Stimulated activated naive CD8-positive, alpha-beta T cell treated with anti-CD3 and anti-CD28 coated beads, Interleukin-15, Interleukin-2, amounts not matched to agents 100 U/mL and 50 U/mL, for 24 hours (primary cell): ENCODE data around the gene DPP9.
"Not testable (repeated sequence)": the region's sequence is repeated elsewhere in the genome, so short reads cannot be mapped to it uniquely, and the experiment has no call there.

ENCODE experiments used
- ATAC-seq: fragments of 150-1000 bp; cut with Tn5 transposase; one replicate; pipeline ENCODE4 v1.10.0; 2021
- DNase-seq: peaks from one replicate; pipeline ENCODE4 v3.0.0; 2021

Gene DPP9

DNA sequence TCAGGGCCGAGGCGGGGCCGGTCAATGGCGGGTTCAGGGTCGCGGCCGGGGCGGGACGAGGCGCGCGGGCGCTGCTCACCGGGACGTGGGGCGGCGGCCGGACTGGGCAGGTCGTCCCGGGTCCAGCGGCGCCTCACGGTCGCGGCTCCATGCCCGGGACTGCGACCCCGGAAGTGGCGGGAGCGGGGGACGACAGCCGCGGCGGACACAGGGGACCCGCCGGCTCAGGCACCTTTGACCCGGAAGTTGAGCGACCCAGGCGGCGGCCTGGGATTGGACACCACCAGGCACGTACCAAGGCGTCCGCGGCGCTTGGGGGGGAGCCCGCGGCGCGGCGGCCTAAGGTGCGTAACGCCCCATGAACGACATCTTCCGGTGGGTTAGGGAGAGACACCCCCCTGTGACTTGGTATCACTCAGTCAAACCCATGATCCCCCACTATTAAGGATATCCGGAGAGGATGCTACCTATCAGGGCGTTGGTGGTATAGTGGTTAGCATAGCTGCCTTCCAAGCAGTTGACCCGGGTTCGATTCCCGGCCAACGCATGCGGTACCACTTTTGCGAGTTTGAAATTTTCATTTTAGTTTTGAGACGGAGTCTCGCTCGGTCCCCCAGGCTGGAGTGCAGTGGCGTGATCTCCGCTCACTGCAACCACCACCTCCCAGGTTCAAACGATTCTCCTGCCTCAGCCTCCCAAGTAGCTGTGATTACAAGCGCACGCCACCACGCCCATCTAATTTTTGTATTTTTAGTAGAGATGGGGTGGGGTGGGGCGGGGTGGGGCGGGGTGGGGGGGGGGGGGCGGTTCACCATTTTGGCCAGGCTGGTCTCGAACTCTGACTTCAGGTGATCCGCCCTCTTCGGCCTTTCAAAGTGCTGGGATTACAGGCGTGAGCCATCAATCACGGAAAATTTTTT, at the start of gene DPP9:
Gene DPP9 (minus strand): TSS at position 248 of the 920 bp plus-strand sequence. CDS start 3,936 bp downstream, outside the sequence.
- DNase-seq (peak; percentile 96), ATAC-seq (peak; percentile 97)

DNA sequence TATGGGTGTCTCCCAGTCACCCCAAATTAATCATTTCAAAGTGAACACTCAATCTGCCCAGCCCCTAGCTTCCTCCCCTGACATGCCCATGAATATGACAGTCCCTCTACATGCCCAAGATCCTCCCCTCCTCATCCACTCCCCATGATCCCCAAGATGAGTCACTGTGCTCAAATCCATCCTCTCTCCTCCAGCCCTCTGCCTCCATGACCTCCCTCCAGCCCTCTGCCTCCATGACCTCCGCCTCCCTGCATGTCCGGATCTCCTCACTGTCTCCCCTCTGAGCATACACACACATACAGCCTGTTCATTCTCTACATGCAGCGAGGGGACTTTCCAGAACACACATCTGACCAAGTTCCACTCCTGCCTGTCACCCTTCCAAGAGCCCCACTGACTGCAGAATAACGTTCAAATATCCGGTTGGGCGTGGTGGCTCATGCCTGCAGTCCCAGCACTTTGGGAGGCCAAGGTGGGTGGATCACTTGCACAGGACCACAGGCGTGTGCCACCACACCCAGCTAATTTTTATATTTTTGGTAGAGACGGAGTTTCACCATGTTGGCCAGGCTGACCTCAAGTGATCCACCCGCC, 49.5 kb upstream of the DPP9 start:
- ATAC-seq (no peak), DNase-seq (no peak)

DNA sequence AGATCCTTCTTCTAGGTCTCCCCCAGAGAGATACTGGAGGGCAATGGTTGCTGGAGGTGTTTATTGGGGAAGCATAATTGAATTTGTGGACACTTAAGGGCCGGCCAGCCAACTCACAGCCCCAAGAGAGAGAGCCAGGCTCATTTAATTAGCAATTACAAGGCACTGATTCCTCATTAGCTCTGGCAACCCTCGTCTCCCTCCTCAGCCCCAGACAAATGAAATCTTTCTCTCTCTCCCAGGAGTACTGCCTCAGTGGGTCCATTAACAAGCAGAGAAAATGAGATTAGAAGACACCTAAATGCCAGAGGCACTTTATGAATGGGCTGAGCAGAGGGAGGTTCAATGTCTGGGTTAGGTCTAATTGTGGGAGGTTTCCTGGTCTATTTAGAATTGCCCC, 48.9 kb upstream of the DPP9 start:
- DNase-seq, result no peak
- ATAC-seq, result no peak

DNA sequence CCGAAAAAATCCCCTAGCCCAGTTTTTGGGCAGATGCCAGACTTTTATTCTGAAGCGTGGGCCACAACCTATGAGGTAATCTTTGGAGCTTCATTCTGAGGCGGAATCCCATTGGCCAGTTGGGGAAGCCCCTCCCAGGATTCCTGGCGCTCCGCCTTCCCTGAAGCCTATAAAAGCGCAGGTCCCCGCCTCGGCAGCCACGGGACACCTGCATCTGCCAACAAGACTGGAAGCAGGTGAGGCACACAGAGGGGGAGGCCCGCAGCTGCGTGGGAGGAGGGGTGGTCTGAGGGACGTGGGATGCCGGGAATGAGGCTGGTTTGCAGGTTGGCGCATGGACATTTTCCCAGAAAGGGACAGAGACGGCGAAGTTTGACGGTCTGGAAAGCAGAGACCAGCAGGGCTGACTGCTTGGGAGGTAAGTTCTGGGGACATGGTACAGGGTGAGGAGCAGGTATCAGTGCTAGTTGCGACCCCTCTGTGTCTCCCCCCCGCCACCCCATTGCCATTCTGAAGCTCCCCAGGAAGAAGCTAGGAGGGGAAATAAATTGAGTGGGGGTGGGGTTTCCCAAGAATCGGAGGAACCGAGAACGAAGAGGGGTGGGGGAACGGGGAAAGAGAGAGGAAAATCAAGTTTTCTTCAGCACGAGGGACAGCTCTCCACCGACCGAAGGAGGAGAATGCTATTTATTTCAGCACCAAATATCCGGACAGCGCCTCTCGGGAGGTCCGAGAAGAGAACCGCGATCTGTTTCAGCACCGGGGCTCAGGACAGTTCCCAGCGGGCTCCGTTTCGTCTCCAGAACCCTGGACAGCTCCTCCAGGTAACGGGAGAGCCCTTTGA, 45.5 kb upstream of the DPP9 start:
- DNase-seq (peak; percentile 85), ATAC-seq (peak; percentile 71)

DNA sequence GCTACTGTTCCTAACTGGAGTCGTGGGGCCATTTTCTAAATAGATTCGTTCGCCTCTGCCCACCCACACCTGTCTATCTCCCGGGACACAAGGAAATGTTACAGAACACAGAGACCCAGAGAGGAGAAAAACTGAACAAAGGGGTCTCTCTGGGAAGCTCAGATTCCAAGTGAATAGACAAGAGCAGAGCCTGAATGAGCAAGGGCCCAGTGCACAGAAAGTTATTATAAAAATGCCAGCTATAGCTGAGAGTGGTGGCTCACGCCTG, 40.7 kb upstream of the DPP9 start:
- ATAC-seq, result no peak

DNA sequence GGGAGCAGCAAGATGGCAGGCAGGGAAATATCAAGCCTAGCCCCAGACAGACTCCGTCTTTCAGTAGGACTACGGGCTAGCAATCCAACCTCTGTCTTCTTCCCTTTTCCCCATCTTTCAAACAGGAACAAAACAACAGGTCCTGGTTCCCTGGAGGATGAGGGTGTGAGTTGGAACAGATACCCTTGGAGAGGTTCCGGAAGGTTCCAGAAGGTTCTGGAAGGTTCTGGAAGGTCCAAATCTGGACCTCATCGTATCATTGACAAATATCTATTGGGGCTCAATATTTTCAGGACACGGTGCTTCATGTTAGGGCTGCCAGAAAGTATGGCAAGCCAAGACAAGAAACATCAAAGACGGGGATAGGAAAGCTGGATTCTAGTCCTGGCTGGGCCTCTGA, 39.4 kb upstream of the DPP9 start:
- ATAC-seq (no peak), DNase-seq (no peak)

More for the DNA sequence above, 40.7 kb upstream of the DPP9 start:
- no peak for DNase-seq

DNA sequence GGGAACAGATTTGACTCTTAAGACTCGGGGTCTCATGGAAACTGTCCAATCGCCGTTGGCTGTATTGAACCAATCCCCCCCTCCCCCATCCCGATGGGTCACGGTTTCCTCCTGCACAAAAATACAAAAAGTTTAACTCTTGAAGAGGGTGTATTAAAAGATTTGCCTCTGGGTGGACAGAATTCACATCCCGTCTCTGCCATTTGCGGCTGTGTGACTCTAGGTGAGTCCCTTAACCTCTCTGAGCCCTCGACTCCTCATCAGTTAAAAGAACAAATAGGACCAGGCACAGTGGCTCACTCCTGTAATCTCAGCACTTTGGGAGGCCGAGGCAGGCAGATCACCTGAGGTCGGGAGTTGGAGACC, 36.6 kb upstream of the DPP9 start:
- DNase-seq (no peak), ATAC-seq (no peak)

DNA sequence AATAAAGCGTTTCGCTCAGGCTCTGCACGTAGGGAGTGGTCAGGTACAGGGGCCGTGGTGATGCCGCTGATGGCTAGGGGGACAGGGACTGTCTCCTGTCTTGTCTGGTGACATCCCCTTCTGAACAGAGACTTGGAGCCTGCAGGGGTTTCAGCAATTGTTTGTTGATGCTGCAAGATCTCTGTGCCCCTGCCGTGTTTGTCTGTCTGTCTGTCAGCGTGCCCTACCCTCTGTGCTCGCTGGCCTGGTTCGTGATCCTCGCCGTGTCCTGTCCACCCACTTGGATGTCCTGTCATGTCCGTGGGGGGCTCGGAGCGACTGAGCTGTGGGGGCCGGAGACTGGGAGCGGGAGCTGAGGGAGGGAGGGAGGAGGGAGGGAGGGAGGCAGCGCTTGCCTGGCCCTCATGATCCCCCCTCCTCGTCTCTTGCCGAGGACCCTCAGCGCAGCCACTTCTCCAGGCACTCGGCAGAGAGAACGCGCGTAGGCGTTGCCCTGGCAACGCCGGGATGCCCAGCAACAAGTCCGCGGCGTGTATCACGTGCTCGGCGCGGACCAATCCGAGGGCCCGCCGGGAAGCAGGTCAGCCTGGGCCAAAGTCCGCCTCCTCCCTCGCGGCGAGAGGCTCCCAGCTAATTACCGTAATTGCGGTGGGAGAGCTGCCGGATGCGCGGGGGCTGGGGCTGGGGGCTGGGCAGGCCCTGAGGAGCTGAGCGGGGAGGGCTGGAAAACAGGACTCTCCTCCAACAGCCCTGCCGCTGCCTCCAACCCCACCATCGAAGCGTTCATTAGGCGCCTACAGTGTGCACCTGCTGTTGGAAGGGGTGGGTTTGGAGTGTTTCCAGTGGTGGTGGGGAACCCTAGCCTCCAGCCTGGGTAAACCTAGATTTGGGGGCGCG, 36.0 kb upstream of the DPP9 start:
- ATAC-seq (peak; percentile 77), DNase-seq (peak; percentile 76)

DNA sequence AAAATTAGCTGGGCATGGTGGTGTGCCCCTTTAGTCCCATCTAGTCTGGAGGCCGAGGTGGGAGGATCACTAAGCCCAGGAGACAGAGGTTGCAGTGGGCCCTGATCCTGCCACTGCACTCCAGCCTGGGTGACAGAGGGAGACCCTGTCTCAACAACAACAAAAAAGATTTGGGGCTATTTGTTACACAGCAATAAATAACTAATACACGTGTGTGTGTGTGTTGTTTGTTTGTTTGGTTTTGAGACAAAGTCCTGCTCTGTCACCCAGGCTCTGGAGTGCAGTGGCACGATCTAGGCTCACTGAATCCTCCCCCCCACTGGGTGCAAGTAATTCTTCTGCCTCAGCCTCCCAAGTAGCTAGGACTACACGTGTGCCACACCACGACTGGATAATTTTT, 35.0 kb upstream of the DPP9 start:
- no peak for ATAC-seq
- no peak for DNase-seq

DNA sequence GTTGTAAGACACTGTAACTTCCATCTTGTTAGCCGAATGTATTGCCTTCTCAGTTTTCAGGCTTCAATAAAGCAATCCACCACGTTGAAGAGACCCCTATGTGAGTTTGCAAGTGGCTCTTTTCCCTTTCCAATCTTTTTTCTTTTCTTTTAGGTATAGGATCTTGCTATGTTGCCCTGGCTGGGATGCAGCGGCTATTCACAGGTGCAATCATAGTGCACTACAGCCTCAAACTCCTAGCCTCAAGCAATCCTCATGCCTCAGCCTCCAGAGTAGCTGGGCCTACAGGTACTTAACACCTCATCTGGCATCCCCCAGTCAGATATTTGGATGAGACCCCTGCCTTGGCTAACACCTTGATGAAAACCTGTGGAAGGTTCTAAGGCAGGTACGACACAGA, 34.4 kb upstream of the DPP9 start:
- ATAC-seq (no peak), DNase-seq (no peak)

DNA sequence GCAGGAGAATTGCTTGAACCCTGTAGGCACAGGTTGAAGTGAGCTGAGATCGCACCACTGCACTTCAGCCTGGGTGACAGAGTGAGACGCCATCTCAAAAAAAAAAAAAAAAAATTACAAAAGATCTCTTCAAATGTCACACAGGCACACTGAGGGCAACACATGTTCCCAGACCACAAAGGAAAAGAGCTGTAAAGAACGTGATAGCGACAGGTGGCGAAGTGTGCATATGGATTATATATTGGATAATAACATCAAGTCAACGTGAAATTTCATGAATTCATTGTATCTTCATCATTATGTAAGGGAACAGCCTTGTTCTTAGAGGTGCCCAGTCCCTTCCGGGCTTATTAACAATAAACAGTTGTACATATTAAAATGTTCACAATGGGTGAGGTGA, 31.8 kb upstream of the DPP9 start:
- no peak for DNase-seq
- ATAC-seq, result no peak

DNA sequence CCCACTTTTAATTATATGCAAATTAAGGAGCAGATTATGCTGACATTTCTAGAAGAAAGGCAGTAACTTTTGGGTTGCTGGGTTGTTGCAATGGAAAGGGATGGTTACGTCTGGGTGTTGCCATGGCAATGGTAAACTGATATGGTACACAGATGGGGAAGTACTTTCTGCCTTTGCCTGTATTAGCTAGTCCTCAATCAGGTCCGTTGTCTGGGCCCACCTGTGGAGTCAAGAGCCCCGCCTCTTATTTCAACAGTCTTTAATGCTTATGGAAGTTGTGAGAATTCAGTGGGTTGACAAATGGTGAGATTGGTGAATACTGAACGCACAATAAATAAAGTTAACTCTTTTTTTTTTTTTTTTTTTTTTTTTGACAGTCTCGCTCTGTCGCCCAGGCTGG, 30.6 kb upstream of the DPP9 start:
- DNase-seq (no peak), ATAC-seq (no peak)

DNA sequence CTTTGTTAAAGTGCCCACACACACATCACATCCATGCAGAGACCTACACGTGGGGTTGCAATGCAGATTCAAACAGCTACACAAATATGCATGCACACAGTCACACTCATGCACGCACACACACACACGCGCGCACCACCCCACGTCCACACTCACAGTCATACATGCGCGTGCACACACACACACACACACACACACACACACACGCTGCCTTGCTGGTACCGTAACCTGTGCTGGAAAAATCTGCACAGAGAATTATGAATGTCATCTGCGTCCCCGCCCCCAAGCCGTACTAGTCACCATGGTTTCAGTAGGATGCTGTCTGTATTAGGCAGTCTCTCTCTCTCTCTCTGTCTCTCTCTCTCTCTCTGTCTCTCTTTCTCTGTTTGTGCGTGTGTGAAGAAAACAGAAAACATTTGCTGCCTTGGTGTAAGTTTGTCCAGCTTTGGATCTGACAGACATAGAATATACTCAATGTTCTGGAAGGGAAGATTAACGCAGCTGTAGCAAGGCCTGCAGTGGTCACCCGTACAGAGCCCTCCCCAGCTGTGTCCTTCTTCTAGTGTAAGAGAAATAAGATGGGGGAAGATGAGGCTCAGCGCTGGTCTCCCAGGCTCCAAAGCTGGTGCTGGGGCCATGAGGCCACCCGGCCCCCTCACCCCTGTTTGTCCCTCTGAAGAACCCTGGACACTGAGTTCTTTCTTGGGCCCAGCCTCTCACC, 26.4 kb upstream of the DPP9 start:
- ATAC-seq (peak; percentile 23), DNase-seq (no peak)

DNA sequence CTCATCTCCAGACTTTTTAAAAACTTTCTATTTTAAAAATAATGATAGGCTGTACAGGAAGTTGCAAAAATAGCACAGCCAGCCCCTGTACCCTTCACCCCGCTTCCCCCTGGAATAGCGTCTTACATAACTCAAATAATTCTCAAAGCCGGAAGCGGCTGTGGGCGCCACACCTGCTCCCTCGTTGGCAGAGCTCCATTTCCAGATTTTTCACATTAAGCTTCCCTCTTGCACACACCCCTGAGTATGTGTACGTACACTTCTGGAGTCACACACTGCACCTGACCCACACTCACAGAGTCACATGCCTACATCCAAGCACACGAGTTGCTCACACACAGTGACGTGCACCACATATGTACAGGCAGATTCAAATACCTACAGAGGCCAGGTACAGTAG, 24.9 kb upstream of the DPP9 start:
- no peak for DNase-seq
- no peak for ATAC-seq

DNA sequence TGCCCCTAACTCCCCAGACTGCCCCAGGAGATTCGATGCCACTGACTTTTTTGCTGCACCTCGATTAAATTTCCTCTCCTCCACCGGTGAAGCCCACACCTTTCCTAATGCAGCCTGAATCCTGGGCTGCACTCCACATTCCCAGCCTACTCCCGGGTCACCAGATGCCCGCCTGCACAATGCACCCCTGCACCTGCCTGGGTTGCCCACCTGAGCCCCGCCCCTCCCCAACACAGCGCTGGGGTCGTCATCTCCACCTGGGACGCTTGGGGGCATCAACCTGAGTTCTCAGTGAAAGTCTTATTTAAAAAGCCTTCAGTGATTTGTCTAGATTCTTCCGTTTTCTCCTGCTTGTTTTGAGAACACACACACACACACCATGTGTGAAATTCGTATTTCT, 24.5 kb upstream of the DPP9 start:
- ATAC-seq (no peak), DNase-seq (no peak)

DNA sequence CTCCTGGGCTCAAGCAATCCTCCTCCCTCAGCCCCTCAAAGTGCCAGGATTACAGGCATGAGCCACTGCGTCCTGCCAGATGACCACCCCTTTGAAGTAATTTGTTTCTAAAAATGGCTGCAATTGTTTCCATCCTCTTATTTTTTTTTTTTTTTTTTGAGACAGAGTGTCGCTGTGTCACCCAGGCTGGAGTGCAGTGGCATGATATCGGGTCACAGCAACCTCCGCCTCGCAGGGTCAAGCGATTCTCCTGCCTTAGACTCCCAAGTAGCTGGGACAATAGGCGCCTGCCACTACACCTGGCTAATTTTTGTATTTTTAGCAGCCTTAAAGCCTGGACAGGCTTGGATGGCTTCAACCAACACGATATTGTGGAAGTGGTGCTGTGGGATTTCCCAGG, 22.3 kb upstream of the DPP9 start:
- ATAC-seq (no peak), DNase-seq (no peak)

DNA sequence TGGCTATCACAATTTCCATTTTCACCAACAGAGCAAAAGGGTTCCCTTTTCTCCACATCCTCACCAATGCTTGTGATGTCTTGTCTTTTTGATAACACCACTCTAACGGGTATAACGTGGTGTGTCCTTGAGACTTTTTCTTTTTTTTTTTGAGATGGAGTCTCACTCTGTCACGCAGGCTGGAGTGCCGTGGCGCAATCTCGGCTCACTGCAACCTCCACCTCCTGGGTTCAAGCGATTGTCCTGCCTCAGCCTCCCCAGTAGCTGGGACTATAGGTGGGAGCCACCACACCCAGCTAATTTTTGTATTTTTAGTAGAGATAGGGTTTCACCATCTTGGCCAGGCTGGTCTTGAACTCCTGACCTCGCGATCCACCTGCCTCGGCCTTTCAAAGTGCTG, 21.5 kb upstream of the DPP9 start:
- DNase-seq, ATAC-seq: not testable (repeated sequence)

DNA sequence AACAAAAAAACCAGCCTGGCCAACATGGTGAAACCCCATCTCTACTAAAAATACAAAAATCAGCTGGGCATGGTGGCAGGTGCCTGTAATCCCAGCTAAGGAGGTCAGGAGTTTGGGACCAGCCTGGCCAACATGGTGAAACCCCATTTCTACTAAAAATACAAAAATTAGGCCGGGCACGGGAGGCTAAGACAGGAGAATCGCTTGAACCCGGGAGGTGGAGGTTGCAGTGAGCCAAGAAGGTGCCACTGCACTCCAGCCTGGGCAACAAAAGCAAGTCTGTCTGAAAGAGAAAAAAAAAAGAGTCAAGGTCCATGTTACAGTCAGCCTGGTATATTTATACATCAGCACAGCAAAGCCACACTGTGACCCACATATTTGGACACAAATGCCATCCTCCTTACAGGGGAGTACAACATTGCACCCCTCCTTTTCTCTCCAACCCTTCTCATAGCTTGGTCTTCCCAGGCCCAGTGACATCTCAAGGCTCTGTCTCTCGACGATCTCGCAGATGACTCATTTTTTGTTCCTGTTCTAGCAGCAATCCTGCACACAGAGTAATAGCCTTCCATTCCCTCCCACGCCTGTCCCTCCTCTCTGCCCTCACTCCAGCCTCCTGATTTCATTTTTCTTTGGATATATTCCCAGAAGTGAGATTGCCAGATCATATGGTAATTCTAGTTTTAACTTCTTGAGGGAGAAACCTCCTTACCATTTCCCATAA, 21.0 kb upstream of the DPP9 start:
- DNase-seq, result no peak
- peak; percentile 23 for ATAC-seq

DNA sequence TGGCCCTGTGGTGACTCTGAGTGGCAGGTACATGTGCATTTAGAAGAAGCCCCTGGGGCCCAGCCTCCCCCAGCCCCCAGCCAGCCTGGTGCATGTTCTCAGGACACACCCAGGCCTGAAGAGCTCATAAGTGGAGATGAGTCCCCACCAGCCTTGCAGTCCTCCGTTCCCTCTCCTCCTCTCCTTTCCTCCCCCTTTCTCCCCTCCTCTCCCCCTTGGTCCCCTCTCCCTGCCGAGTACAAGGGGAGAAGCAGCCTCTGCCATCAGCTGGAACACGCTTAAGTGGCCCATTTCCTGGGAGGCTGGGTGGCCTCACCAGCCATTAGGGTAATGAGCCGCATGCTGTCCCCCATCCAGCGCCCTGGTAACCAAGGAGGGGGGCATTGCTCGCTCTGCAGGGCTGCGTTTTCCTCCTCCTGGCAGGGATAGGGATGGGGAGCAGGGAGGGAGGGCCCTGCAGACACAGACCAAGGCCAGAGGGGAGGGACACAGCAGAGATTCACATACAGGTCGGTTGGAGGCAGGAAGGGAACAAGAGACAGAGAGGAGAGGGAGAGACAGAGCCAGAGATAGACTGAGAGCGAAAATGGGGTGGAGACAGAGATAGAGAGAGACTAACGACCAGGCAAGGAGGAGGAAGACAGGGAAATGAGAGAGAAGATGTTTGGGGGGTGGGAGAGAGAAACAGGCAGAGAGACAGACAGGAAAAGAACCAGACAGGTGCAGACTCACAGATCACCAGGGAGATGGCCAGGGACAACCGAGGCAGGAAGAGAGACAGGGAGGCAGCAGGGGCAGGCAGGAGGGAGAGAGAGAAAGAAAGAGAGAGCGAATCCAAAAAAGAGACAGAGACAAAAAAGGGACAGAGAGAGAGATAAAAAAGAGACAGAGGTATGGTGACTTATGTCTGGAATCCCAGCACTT, 19.3 kb upstream of the DPP9 start:
- DNase-seq (no peak), ATAC-seq (no peak)

DNA sequence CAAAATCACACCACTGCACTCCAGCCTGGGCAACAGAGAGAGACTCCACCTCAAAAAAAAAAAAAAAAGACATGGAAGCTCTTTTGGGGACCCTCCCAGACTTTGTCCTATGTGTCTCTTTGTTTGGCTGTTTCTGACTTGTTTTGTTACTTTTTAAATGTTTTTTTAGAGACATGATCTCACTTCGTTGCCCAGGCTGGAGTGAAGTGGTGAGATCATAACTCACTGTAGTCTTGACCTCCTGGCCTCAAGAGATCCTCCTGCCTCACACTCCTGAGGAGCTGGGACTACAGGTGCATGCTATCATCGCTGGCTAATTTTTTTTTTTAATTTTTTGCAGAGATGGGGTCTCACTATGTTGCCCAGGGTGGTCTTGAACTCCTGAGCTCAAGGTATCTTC, 16.4 kb upstream of the DPP9 start:
- ATAC-seq (no peak), DNase-seq (no peak)
